Activated CD4-positive, alpha-beta T cell treated with anti-CD3 and anti-CD28 coated beads, Interleukin-2, amount 10 ng/mL, durations not matched to agents 24 days and 14 days (primary cell): ENCODE results near the gene ATF7IP2. TPM values are rescaled to one million over a fixed set of nuclear protein-coding genes. Genes with fewer than 3 reads are reported as not detected.
"Not testable (repeated sequence)": the region's sequence is repeated elsewhere in the genome, so short reads cannot be mapped to it uniquely, and the experiment has no call there.

Experiments used
- DNase-seq: peaks from one replicate; pipeline ENCODE4 v3.0.0; 2022
- H3K27ac Mint-ChIP-seq: one replicate; pipeline ENCODE4 v1.8.0; 2022; ENCODE audit warnings: mild to moderate bottlenecking, mixed read lengths
- H3K27me3 Mint-ChIP-seq: one replicate; pipeline ENCODE4 v1.8.0; 2022; ENCODE audit warnings: mixed read lengths
- H3K36me3 Mint-ChIP-seq: one replicate; pipeline ENCODE4 v1.8.0; 2022; ENCODE audit warnings: low read depth, mild to moderate bottlenecking, mixed read lengths
- H3K4me1 Mint-ChIP-seq: one replicate; pipeline ENCODE4 v1.8.0; 2021; ENCODE audit warnings: mixed read lengths
- H3K4me3 Mint-ChIP-seq: one replicate; pipeline ENCODE4 v1.8.0; 2022; ENCODE audit warnings: mild to moderate bottlenecking, moderate library complexity, mixed read lengths
- H3K9me3 Mint-ChIP-seq: one replicate; pipeline ENCODE4 v1.8.0; 2021; ENCODE audit warnings: mixed read lengths
- intact Hi-C: fragments of 100-400 bp; cut with micrococcal nuclease; formaldehyde crosslinking; loops from one replicate; pipeline ENCODE4 v1.15.1; 2023
- total RNA-seq: library from RNA; stranded (reverse); gene quantifications from 2 replicates; pipeline ENCODE4 v1.2.3, GENCODE V29; 2022

Gene ATF7IP2
- total RNA-seq, 1 donor from 2014 or later: 23.4 TPM

GRCh38 chr16:10441726-10442125, 55.9 kb downstream of the ATF7IP2 start:
- DNase-seq: no peak
- Mint-ChIP-seq H3K4me1 (no peaks in the 10 kb centered on the region), H3K9me3 (peaks cover 28% of the 10 kb centered on the region), H3K4me3 (no peak overlapping the region), H3K27me3 (no peaks in the 10 kb centered on the region), H3K27ac (no peak overlapping the region), H3K36me3 (peaks cover 77% of the 10 kb centered on the region)
- intact Hi-C loops: no loop called here

DNA sequence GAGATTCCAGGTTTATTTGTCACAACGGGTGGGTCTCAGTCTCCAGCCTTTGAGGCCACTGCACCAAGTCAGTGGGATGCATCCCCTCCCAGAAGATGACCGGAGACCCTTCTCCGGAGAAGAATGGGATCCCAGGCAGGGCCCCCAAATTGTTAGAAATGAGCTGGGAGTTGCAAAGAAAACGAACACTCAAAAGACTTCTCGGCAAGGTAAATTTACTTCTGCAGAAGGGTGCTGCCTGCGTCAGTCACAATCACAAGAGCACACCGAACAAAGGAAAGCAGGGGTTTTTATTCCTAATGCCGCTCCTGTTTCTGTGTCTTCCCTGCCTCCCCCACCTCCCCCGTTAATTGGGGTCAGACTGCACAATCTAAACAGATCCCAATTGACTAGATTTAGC, 61.4 kb downstream of the ATF7IP2 start:
- Mint-ChIP-seq H3K4me1 (no peaks in the 10 kb centered on the region), H3K4me3 (no peak overlapping the region), H3K9me3 (peaks cover 43% of the 10 kb centered on the region), H3K27me3 (no peaks in the 10 kb centered on the region), H3K27ac (no peak overlapping the region), H3K36me3 (peaks cover 97% of the 10 kb centered on the region)
- peak; percentile 28 for DNase-seq
- intact Hi-C loops: no loop called here

DNA sequence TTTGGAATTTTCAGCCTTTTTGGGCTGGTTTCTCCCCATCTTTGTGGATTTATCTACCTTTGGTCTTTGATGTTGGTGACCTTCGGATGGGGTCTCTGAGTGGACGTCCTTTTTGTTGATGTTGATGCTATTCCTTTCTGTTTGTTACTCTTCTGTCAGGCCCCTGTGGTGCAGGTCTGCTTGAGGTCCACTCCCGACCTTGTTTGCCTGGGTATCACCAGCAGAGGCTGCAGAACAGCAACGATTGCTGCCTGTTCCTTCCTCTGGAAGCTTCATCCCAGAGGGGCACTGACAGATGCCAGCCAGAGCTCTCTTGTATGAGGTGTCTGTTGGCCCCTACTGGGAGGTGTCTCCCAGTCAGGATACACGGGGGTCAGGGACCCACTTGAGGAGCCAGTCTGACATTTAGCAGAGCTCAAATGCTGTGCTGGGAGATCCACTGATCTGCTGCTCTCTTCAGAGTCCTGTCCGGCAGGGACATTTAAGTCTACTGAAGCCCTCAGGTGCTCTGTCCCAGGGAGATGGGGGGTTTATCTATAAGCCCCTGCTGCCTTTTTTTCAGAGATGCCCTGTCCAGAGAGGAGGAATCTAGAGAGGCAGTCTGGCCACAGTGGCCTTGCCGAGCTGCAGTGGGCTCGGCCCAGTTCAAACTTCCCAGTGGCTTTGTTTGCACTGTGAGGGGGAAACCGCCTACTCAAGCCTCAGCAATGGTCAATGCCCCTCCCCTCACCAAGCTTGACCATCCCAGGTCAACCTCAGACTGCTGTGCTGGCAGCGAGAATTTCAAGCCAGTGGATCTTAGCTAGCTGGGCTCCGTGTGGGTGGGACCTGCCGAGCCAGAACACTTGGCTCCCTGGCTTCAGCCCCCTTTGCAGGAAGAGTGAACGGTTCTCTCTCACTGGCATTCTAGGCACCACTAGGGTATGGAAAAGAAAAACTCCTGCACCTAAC, 66.6 kb downstream of the ATF7IP2 start:
- Mint-ChIP-seq H3K4me1 (peaks cover 16% of the 10 kb centered on the region), H3K36me3 (peaks cover 71% of the 10 kb centered on the region), H3K9me3 (peaks cover 20% of the 10 kb centered on the region)
- H3K4me3 Mint-ChIP-seq, H3K27ac Mint-ChIP-seq, intact Hi-C loops, H3K27me3 Mint-ChIP-seq, DNase-seq: not testable (repeated sequence)

DNA sequence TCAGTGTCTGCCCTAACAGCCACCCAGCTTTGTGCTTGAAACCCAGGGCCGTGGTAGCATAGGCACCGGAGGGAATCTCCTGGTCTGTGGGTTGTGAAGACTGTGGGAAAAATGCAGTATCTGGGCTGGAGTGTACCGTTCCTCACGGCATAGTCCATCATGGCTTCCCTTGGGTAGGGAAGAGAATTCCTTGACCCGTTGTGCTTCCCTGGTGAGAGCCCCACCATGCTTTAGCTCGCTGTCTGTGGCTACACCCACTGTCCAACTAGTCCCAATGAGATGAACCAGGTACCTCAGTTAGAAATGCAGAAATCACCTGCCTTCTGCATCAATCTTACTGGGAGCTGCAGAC, 67.3 kb downstream of the ATF7IP2 start:
- H3K27ac Mint-ChIP-seq: no peak overlapping the region
- no peak for DNase-seq
- no peak overlapping the region for H3K4me3 Mint-ChIP-seq
- peaks cover 17% of the 10 kb centered on the region for H3K9me3 Mint-ChIP-seq
- H3K27me3 Mint-ChIP-seq: no peaks in the 10 kb centered on the region
- H3K4me1 Mint-ChIP-seq: peaks cover 16% of the 10 kb centered on the region
- intact Hi-C loops: no loop called here
- peaks cover 71% of the 10 kb centered on the region for H3K36me3 Mint-ChIP-seq

DNA sequence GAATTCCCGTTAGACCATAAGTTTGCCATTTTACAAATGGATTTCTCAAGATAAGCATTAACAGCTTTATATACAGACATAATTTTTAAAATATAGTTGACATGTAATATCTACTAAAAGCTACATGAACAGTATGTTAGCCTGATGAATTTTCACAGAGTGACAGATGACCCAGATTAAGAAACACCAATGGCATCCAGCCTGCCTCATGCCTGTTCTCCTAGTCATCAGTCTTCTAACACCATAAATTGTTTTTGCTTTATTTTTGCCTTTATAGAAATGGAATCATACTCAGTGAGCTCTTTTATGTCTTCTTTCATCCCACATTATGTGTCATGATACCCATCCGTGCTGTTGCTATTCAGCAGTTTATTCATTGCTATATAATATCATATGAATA, 80.0 kb downstream of the ATF7IP2 start:
- peak; percentile 10 for DNase-seq
- Mint-ChIP-seq H3K27me3 (no peaks in the 10 kb centered on the region), H3K4me1 (peaks cover 4% of the 10 kb centered on the region), H3K27ac (no peak overlapping the region), H3K4me3 (no peak overlapping the region), H3K9me3 (peaks cover 5% of the 10 kb centered on the region), H3K36me3 (peaks cover 46% of the 10 kb centered on the region)
- intact Hi-C loops: no loop called here

DNA sequence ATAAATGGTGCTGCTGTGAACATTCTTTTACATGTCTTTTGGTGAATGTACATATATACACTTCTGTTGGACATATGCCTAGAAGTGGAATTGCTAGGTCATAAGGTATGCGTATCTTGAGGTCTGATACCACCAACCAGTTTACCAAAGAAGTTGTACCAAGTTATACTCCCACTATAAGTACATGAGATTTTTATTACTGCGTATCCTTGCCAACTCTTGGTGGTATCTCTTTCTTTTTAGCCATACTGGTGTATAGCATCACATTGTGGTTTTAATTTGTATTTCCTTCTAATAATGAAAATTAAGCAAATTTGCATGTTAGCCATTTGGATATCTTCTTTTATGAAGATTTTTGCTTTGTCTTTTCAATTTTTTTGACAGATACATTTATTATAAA, 80.5 kb downstream of the ATF7IP2 start:
- Mint-ChIP-seq H3K36me3 (peaks cover 48% of the 10 kb centered on the region), H3K27ac (no peak overlapping the region), H3K4me1 (peaks cover 4% of the 10 kb centered on the region), H3K4me3 (no peak overlapping the region), H3K9me3 (peaks cover 9% of the 10 kb centered on the region), H3K27me3 (no peaks in the 10 kb centered on the region)
- intact Hi-C loops: no loop called here
- DNase-seq: no peak

- Mint-ChIP-seq H3K36me3 (peaks cover 46% of the 10 kb centered on the region), H3K4me1 (peaks cover 4% of the 10 kb centered on the region), H3K4me3 (no peak overlapping the region), H3K27me3 (no peaks in the 10 kb centered on the region), H3K27ac (no peak overlapping the region), H3K9me3 (peaks cover 9% of the 10 kb centered on the region)
- intact Hi-C loops: no loop called here
- DNase-seq: no peak
These were observed 81.0 kb downstream of the ATF7IP2 start for GRCh38 chr16:10466861-10467260.

- H3K27me3 Mint-ChIP-seq, H3K27ac Mint-ChIP-seq, H3K4me3 Mint-ChIP-seq, DNase-seq, intact Hi-C loops: not testable (repeated sequence)
- Mint-ChIP-seq H3K4me1 (peaks cover 10% of the 10 kb centered on the region), H3K36me3 (peaks cover 44% of the 10 kb centered on the region), H3K9me3 (peaks cover 11% of the 10 kb centered on the region)
These were observed 90.8 kb downstream of the ATF7IP2 start for GRCh38 chr16:10476636-10477035.

DNA sequence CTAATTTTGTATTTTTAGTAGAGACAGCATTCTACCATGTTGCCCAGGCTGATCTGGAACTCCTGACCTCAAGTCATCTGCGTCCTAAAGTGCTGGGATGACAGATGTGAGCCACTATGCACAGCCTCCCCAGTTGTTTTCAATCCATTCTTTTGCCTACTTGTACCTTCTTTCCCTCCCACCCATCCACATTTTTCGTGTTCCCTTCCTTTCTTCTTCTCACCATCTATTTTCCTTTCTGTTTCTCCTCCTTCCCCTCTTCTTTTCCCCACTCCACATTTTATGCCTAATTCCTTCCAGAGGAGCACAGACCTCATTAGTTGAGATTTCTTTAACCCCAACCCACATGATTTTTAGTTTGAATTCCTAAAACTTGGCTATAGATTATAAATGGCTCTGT, 94.3 kb downstream of the ATF7IP2 start:
- Mint-ChIP-seq H3K4me1 (no peaks in the 10 kb centered on the region), H3K4me3 (no peak overlapping the region), H3K9me3 (peaks cover 8% of the 10 kb centered on the region), H3K27me3 (no peaks in the 10 kb centered on the region), H3K27ac (no peak overlapping the region), H3K36me3 (peaks cover 51% of the 10 kb centered on the region)
- DNase-seq: no peak
- intact Hi-C loops: no loop called here

- intact Hi-C loops: no loop called here
- peak; percentile 48 for DNase-seq
- Mint-ChIP-seq H3K27me3 (no peaks in the 10 kb centered on the region), H3K36me3 (peaks cover 31% of the 10 kb centered on the region), H3K9me3 (peaks cover 7% of the 10 kb centered on the region), H3K27ac (no peak overlapping the region), H3K4me3 (no peak overlapping the region), H3K4me1 (no peaks in the 10 kb centered on the region)
These were observed 99.3 kb downstream of the ATF7IP2 start for GRCh38 chr16:10485159-10485558.

DNA sequence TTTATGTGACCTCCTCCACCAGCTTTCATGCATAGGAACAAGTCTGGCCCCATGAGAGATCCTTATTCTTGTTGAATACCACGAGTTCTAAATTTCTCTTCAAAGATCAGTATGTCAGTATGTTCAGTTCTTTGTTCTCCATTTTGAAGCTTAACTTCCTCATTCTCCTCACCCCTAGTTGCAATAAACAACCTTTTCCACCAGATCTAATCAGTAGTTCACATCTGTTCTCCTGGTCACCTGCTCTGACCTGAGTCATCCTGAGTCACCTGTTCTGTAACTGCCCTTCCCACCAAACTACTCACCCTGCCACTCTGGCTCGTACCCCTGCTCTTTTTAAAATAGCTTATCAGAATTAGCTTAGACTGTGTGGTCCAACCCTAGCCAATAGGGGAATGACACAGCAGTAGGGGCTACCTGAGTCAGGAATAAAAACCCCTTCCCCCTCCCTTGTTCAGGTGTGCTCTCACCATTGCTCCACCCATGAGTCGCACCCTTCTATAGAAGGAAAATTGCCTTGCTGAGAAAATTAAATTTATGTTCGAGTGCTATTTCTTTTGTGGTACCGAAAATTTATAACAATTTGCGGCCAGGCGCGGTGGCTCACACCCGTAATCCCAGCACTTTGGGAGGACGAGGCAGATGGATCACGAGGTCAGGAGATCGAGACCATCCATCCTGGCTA, 100.0 kb downstream of the ATF7IP2 start:
- H3K27ac Mint-ChIP-seq: no peak overlapping the region
- no peaks in the 10 kb centered on the region for H3K4me1 Mint-ChIP-seq
- peak; percentile 26 for DNase-seq
- no peaks in the 10 kb centered on the region for H3K27me3 Mint-ChIP-seq
- H3K9me3 Mint-ChIP-seq: peaks cover 7% of the 10 kb centered on the region
- intact Hi-C loops: no loop called here
- H3K4me3 Mint-ChIP-seq: no peak overlapping the region
- peaks cover 26% of the 10 kb centered on the region for H3K36me3 Mint-ChIP-seq

DNA sequence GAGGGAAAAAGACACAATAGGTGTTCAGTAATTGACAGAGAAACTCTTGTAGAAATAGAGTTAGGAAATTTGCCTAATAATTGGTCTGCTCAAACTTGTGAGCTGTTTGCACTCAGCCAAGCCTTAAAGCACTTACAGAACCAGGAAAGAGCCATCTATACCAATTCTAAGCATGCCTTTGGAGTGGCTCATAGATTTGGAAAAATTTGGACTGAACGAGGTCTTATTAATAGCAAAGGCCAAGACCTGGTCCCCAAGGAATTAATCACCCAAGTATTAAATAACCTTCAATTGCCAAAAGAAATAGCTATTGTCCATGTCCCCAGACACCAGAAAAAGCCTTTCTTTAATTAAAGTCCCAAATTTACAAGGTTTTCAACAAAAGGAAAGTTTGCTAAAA, 104.3 kb downstream of the ATF7IP2 start:
- Mint-ChIP-seq H3K27me3 (no peaks in the 10 kb centered on the region), H3K4me3 (no peak overlapping the region), H3K27ac (no peak overlapping the region), H3K36me3 (peaks cover 4% of the 10 kb centered on the region), H3K9me3 (peaks cover 7% of the 10 kb centered on the region), H3K4me1 (no peaks in the 10 kb centered on the region)
- DNase-seq: peak; percentile 37
- intact Hi-C loops: no loop called here

DNA sequence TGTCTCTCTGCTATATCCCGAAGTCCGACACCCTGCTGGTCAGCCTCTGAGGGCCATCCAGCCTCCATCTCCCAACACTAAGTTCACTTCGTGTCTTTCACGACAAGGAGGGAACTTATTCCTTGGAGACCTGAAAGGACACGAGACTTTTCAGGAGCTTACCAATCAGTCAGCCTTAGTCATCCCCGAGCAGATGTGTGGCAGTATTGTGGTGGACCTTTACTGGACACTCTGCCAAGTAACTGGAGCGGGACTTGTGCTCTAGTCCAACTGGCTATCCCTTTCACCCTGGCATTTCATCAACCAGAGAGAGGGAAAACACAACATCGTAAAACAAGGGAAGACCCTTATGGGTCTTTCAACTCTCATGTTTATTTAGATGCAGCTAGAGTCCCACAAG, 107.4 kb downstream of the ATF7IP2 start:
- Mint-ChIP-seq H3K4me3 (no peak overlapping the region), H3K9me3 (peaks cover 9% of the 10 kb centered on the region), H3K4me1 (no peaks in the 10 kb centered on the region), H3K36me3 (no peaks in the 10 kb centered on the region), H3K27me3 (no peaks in the 10 kb centered on the region), H3K27ac (no peak overlapping the region)
- no peak for DNase-seq
- intact Hi-C loops: no loop called here

GRCh38 chr16:10494343-10495030, 108.6 kb downstream of the ATF7IP2 start:
- DNase-seq: peak; percentile 47
- Mint-ChIP-seq H3K9me3 (peaks cover 9% of the 10 kb centered on the region), H3K4me3 (no peak overlapping the region), H3K36me3 (no peaks in the 10 kb centered on the region), H3K27me3 (no peaks in the 10 kb centered on the region), H3K27ac (no peak overlapping the region), H3K4me1 (no peaks in the 10 kb centered on the region)
- intact Hi-C loops: no loop called here
